C4-2B (cell line): ENCODE results near the gene GNPTAB.

Experiments
- H3K27ac ChIP-seq: fragments of 450-650 bp; 2 replicates; pipeline ENCODE4 v1.5.1; 2017
- ZFX ChIP-seq: fragments of 450-650 bp; IDR thresholded peaks from 2 replicates; pipeline ENCODE4 v1.6.1; 2017
- TF ChIP-seq, protein P1 (sequence below): fragments of 450-650 bp; conservative IDR thresholded peaks from 2 replicates; pipeline ENCODE4 v1.5.1; 2017; ENCODE audit warnings: mild to moderate bottlenecking

The GNPTAB gene

GRCh38 chr12:101777978-101778377 is 52.8 kb downstream of the GNPTAB start:
- H3K27ac ChIP-seq, result no peak overlapping the region
- TF ChIP-seq ZFX, result no peak
- TF ChIP-seq, protein P1, sequence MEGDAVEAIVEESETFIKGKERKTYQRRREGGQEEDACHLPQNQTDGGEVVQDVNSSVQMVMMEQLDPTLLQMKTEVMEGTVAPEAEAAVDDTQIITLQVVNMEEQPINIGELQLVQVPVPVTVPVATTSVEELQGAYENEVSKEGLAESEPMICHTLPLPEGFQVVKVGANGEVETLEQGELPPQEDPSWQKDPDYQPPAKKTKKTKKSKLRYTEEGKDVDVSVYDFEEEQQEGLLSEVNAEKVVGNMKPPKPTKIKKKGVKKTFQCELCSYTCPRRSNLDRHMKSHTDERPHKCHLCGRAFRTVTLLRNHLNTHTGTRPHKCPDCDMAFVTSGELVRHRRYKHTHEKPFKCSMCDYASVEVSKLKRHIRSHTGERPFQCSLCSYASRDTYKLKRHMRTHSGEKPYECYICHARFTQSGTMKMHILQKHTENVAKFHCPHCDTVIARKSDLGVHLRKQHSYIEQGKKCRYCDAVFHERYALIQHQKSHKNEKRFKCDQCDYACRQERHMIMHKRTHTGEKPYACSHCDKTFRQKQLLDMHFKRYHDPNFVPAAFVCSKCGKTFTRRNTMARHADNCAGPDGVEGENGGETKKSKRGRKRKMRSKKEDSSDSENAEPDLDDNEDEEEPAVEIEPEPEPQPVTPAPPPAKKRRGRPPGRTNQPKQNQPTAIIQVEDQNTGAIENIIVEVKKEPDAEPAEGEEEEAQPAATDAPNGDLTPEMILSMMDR, result no peak

GRCh38 chr12:101777485-101777884 is 53.3 kb downstream of the GNPTAB start:
- H3K27ac ChIP-seq, result no peak overlapping the region
- TF ChIP-seq ZFX, result no peak
- TF ChIP-seq, protein P1, result no peak

DNA sequence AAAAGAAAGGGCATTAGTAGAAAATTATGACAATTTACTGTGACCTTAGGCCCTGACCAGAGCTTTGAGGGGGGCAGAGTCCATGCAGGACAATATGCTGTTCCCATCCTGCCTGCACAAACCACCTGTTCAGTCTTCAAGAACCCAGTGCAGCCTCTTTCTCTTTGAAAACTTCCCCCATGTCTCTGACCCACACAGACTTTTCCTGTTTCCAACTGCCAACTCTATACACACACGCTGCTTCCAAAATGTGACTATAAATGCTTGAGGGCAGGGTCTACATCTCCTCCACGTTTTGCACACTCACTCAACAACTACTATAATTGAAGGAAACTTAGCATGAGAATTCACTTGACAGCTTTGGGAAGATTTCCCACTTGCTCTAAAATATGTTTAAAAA is 54.9 kb downstream of the GNPTAB start:
- H3K27ac ChIP-seq, result no peak overlapping the region
- TF ChIP-seq, protein P1, result no peak
- TF ChIP-seq ZFX, result no peak

GRCh38 chr12:101773650-101774162 is 57.1 kb downstream of the GNPTAB start:
- TF ChIP-seq, protein P1, result peak; percentile 87
- no peak for TF ChIP-seq ZFX

DNA sequence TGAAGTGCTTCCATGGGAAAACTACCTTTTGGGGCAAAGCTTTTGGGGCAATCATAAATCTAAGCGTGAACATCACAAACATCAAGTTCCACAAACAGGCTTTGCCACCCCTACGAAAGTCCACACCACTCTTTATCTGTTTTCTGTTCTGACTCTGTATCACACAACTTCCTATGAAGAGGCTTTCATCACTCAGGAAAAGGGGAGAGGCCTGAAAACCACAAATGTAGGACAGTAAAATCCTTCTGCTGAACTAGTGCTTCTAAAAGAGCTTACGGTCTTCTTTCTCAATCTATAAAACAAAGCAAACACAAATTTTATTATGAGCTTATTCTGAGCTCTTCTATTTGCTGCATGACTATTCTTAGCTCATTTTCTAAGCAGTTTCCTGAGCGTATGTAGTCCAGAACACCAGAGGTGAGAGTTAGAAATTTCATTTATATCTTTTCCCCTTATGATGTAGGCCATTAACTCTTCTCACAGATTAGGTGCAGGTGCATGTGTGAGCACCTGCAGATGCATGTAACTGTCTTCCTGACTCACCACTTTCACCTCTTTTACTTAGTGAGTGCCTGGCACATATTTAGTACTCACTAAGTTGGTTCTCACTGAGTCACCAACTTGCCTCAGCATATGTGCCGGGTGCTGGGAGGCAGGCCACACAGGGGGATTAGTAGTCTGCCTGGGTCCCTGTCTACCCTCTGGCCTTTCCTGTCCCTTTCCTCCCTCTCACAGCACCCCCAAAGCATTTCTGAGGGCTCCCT is 58.6 kb downstream of the GNPTAB start:
- H3K27ac ChIP-seq, result no peak overlapping the region

More at GRCh38 chr12:101773650-101774162, 57.1 kb downstream of the GNPTAB start:
- no peak overlapping the region for H3K27ac ChIP-seq

GRCh38 chr12:101769865-101770264 is 60.9 kb downstream of the GNPTAB start:
- H3K27ac ChIP-seq, result no peak overlapping the region
- TF ChIP-seq, protein P1, result no peak
- no peak for TF ChIP-seq ZFX

More for the DNA sequence above, 58.6 kb downstream of the GNPTAB start:
- TF ChIP-seq, protein P1, result no peak
- no peak for TF ChIP-seq ZFX

DNA sequence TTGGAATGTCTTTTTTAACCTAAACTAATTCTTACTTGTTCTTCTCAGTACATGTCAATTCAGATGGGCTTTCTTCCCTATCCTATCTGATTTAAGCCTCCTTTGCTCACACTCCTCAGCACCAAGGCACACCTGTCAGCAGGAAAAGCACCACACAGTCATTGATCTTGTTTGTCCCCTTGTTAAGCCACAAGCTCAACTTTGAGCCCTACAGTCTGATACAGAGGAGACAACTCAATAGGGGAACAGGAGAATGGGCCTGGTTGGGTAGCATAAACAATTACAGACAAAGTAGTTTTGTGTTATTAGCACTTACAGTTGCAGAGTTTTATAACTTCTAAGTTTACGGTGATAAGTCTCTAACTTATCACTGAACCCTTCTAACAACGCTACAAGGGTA is 62.0 kb downstream of the GNPTAB start:
- H3K27ac ChIP-seq, result no peak overlapping the region; the same call in 1 of the 2 replicates
- no peak for TF ChIP-seq ZFX
- TF ChIP-seq, protein P1, result no peak
